ENCODE results near the gene GFPT1.

The GFPT1 gene

GRCh38 chr2:69397234-69397633, 10.2 kb upstream of the GFPT1 start:
- Histone ChIP-seq H4K91ac (ENCODE audit: low read depth, low read length, poor library complexity) (no peak overlapping the region), H3K27me3 (ENCODE audit: control insufficient read depth in 3 of 3, insufficient read depth in 3 of 3, low read depth in 1 of 3, low read length in 3 of 3) (no peaks in the 10 kb centered on the region), H3K4ac (ENCODE audit: low read length) (no peak overlapping the region), H3K4me3 (ENCODE audit: low read length in 2 of 2) (no peak overlapping the region), H3K36me3 (replicated peaks in 1 of 2; ENCODE audit: control insufficient read depth in 2 of 2, insufficient read depth in 2 of 2, low read length in 2 of 2) (peaks cover 0 to 70% of the 10 kb centered on the region in 2 donors), H2BK5ac (ENCODE audit: low read length) (no peak overlapping the region), H2BK120ac (ENCODE audit: low read depth, low read length) (no peak overlapping the region), H3K23ac (ENCODE audit: low read depth, low read length, poor library complexity) (no peak overlapping the region), H3K27ac (replicated peaks; ENCODE audit: low read length) (no peak overlapping the region), H3K9me3 (replicated peaks in 1 of 2; ENCODE audit: control insufficient read depth in 2 of 2, insufficient read depth in 1 of 2, low read depth in 1 of 2, low read length in 2 of 2) (no peaks in the 10 kb centered on the region), H2BK12ac (ENCODE audit: low read length) (no peak overlapping the region), H2AFZ (ENCODE audit: low read length) (no peak overlapping the region), H3K14ac (ENCODE audit: low read length) (no peak overlapping the region), H3K4me2 (ENCODE audit: insufficient read depth, low read length, poor library complexity, severe bottlenecking) (no peak overlapping the region), H3K79me1 (ENCODE audit: low read depth, low read length) (no peaks in the 10 kb centered on the region), H3K9ac (ENCODE audit: low read depth, low read length, poor library complexity) (no peak overlapping the region), H3K18ac (ENCODE audit: low read length) (no peak overlapping the region), H2BK15ac (ENCODE audit: low read length) (no peak overlapping the region), H2AK5ac (ENCODE audit: low read depth, low read length) (no peak overlapping the region), H3K4me1 (ENCODE audit: control insufficient read depth in 2 of 2, insufficient read depth in 1 of 2, low read depth in 1 of 2, low read length in 2 of 2) (no peaks in the 10 kb centered on the region), H4K8ac (ENCODE audit: low read depth, low read length) (no peak overlapping the region)
- no peak for DNase-seq (ENCODE audit: low spot score)

- Histone ChIP-seq H3K27me3 (ENCODE audit: control insufficient read depth in 3 of 3, insufficient read depth in 3 of 3, low read depth in 1 of 3, low read length in 3 of 3) (no peaks in the 10 kb centered on the region), H2AK5ac (ENCODE audit: low read depth, low read length) (no peak overlapping the region), H3K36me3 (replicated peaks in 1 of 2; ENCODE audit: control insufficient read depth in 2 of 2, insufficient read depth in 2 of 2, low read length in 2 of 2) (peaks cover 0 to 58% of the 10 kb centered on the region in 2 donors), H3K4me3 (ENCODE audit: low read length in 2 of 2) (no peak overlapping the region), H3K14ac (ENCODE audit: low read length) (no peak overlapping the region), H4K8ac (ENCODE audit: low read depth, low read length) (no peak overlapping the region), H3K4ac (ENCODE audit: low read length) (no peak overlapping the region), H3K27ac (replicated peaks; ENCODE audit: low read length) (no peak overlapping the region), H3K9ac (ENCODE audit: low read depth, low read length, poor library complexity) (no peak overlapping the region), H2BK5ac (ENCODE audit: low read length) (no peak overlapping the region), H2BK120ac (ENCODE audit: low read depth, low read length) (no peak overlapping the region), H2BK15ac (ENCODE audit: low read length) (no peak overlapping the region), H3K4me1 (ENCODE audit: control insufficient read depth in 2 of 2, insufficient read depth in 1 of 2, low read depth in 1 of 2, low read length in 2 of 2) (no peaks in the 10 kb centered on the region), H4K91ac (ENCODE audit: low read depth, low read length, poor library complexity) (no peak overlapping the region), H2BK12ac (ENCODE audit: low read length) (no peak overlapping the region), H3K23ac (ENCODE audit: low read depth, low read length, poor library complexity) (no peak overlapping the region), H2AFZ (ENCODE audit: low read length) (no peak overlapping the region), H3K18ac (ENCODE audit: low read length) (no peak overlapping the region), H3K9me3 (replicated peaks in 1 of 2; ENCODE audit: control insufficient read depth in 2 of 2, insufficient read depth in 1 of 2, low read depth in 1 of 2, low read length in 2 of 2) (no peaks in the 10 kb centered on the region), H3K79me1 (ENCODE audit: low read depth, low read length) (no peaks in the 10 kb centered on the region), H3K4me2 (ENCODE audit: insufficient read depth, low read length, poor library complexity, severe bottlenecking) (no peak overlapping the region)
- WGBS, 2 donors (ENCODE audit: extremely low coverage in 2 of 2, insufficient read length in 2 of 2, insufficient replicate concordance in 1 of 2) = no CpG with 5 or more reads among the region's 1 CpG
- no peak for DNase-seq (ENCODE audit: low spot score)
These were observed 8.8 kb upstream of the GFPT1 start for GRCh38 chr2:69395866-69396265.

- Histone ChIP-seq H2BK12ac (ENCODE audit: low read length) (no peak overlapping the region), H4K91ac (ENCODE audit: low read depth, low read length, poor library complexity) (no peak overlapping the region), H3K23ac (ENCODE audit: low read depth, low read length, poor library complexity) (no peak overlapping the region), H3K27me3 (ENCODE audit: control insufficient read depth in 3 of 3, insufficient read depth in 3 of 3, low read depth in 1 of 3, low read length in 3 of 3) (no peaks in the 10 kb centered on the region), H4K8ac (ENCODE audit: low read depth, low read length) (no peak overlapping the region), H3K4me2 (ENCODE audit: insufficient read depth, low read length, poor library complexity, severe bottlenecking) (no peak overlapping the region), H3K4me1 (ENCODE audit: control insufficient read depth in 2 of 2, insufficient read depth in 1 of 2, low read depth in 1 of 2, low read length in 2 of 2) (peaks cover 0 to 2% of the 10 kb centered on the region in 2 donors), H2BK120ac (ENCODE audit: low read depth, low read length) (no peak overlapping the region), H3K4ac (ENCODE audit: low read length) (no peak overlapping the region), H3K36me3 (replicated peaks in 1 of 2; ENCODE audit: control insufficient read depth in 2 of 2, insufficient read depth in 2 of 2, low read length in 2 of 2) (peaks cover 0 to 40% of the 10 kb centered on the region in 2 donors), H2BK15ac (ENCODE audit: low read length) (no peak overlapping the region), H3K9ac (ENCODE audit: low read depth, low read length, poor library complexity) (no peak overlapping the region), H2AFZ (ENCODE audit: low read length) (no peak overlapping the region), H3K9me3 (replicated peaks in 1 of 2; ENCODE audit: control insufficient read depth in 2 of 2, insufficient read depth in 1 of 2, low read depth in 1 of 2, low read length in 2 of 2) (no peaks in the 10 kb centered on the region), H3K79me1 (ENCODE audit: low read depth, low read length) (no peaks in the 10 kb centered on the region), H2AK5ac (ENCODE audit: low read depth, low read length) (no peak overlapping the region), H2BK5ac (ENCODE audit: low read length) (no peak overlapping the region), H3K27ac (replicated peaks; ENCODE audit: low read length) (no peak overlapping the region), H3K4me3 (ENCODE audit: low read length in 2 of 2) (no peak overlapping the region), H3K18ac (ENCODE audit: low read length) (no peak overlapping the region), H3K14ac (ENCODE audit: low read length) (no peak overlapping the region)
- DNase-seq (ENCODE audit: low spot score) = no peak
These were observed 6.9 kb upstream of the GFPT1 start for GRCh38 chr2:69393963-69394362.

DNA sequence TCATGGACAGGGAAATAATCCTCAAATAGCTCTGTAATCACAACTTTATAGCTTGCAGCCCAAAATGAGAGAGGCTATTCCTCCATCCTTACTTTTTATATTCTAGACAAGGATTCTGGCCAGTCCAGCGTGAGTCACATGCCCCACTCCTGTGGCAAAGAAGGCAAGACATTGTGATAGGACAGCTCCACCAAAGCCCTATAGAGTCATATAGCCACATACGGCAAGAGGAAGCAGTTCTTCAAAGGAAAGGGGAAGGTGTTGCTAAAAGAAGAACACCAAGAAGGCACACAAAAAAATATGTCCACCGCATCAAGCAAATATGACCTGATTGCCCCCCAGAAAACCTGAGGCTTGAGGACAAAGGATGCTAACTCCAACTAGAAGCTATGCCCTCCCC, 3.4 kb upstream of the GFPT1 start:
- no peak overlapping the region for H3K4me3 ChIP-seq (ENCODE audit: low read length in 2 of 2)
- no peak overlapping the region for H4K91ac ChIP-seq (ENCODE audit: low read depth, low read length, poor library complexity)
- H3K14ac ChIP-seq (ENCODE audit: low read length) = no peak overlapping the region
- no peaks in the 10 kb centered on the region for H3K79me1 ChIP-seq (ENCODE audit: low read depth, low read length)
- H2BK5ac ChIP-seq (ENCODE audit: low read length) = no peak overlapping the region
- peaks cover 0 to 13% of the 10 kb centered on the region in 2 donors for H3K36me3 ChIP-seq (replicated peaks in 1 of 2; ENCODE audit: control insufficient read depth in 2 of 2, insufficient read depth in 2 of 2, low read length in 2 of 2)
- no CpG with 5 or more reads among the region's 3 CpGs for WGBS, 2 donors (ENCODE audit: extremely low coverage in 2 of 2, insufficient read length in 2 of 2, insufficient replicate concordance in 1 of 2)
- peaks cover 5 to 11% of the 10 kb centered on the region in 2 donors for H3K4me1 ChIP-seq (ENCODE audit: control insufficient read depth in 2 of 2, insufficient read depth in 1 of 2, low read depth in 1 of 2, low read length in 2 of 2)
- no peak overlapping the region for H2BK12ac ChIP-seq (ENCODE audit: low read length)
- DNase-seq (ENCODE audit: low spot score) = no peak
- no peak overlapping the region for H3K18ac ChIP-seq (ENCODE audit: low read length)
- no peaks in the 10 kb centered on the region for H3K27me3 ChIP-seq (ENCODE audit: control insufficient read depth in 3 of 3, insufficient read depth in 3 of 3, low read depth in 1 of 3, low read length in 3 of 3)
- H2AK5ac ChIP-seq (ENCODE audit: low read depth, low read length) = no peak overlapping the region
- H3K23ac ChIP-seq (ENCODE audit: low read depth, low read length, poor library complexity) = no peak overlapping the region
- H3K4me2 ChIP-seq (ENCODE audit: insufficient read depth, low read length, poor library complexity, severe bottlenecking) = no peak overlapping the region
- no peaks in the 10 kb centered on the region for H3K9me3 ChIP-seq (replicated peaks in 1 of 2; ENCODE audit: control insufficient read depth in 2 of 2, insufficient read depth in 1 of 2, low read depth in 1 of 2, low read length in 2 of 2)
- H2BK15ac ChIP-seq (ENCODE audit: low read length) = no peak overlapping the region
- no peak overlapping the region for H2BK120ac ChIP-seq (ENCODE audit: low read depth, low read length)
- H3K4ac ChIP-seq (ENCODE audit: low read length) = no peak overlapping the region
- no peak overlapping the region for H2AFZ ChIP-seq (ENCODE audit: low read length)
- H3K27ac ChIP-seq (replicated peaks; ENCODE audit: low read length) = no peak overlapping the region
- no peak overlapping the region for H3K9ac ChIP-seq (ENCODE audit: low read depth, low read length, poor library complexity)
- H4K8ac ChIP-seq (ENCODE audit: low read depth, low read length) = no peak overlapping the region
